MM.1S (cell line): ENCODE measurements around the gene DNPH1.

Source experiments
- CTCF ChIP-seq: fragments of 300-600 bp; sonication (generic); IDR thresholded peaks from 2 replicates; pipeline ENCODE4 v1.5.1; 2016; ENCODE audit warnings: antibody characterized with exemption, low read length, mixed read lengths
- EZH2 ChIP-seq: fragments of 300-600 bp; sonication (generic); optimal IDR thresholded peaks from 2 replicates; pipeline ENCODE3; 2017; ENCODE audit warnings: low read depth, mild to moderate bottlenecking, antibody characterized with exemption, low read length, mixed read lengths

GRCh38 chr6:43255408-43256054 is 26.2 kb upstream of the DNPH1 start:
- TF ChIP-seq EZH2 (no peak), CTCF (no peak)
